Hindlimb muscle (tissue), 1 donor: ENCODE results near the gene C10orf62. TPM values are rescaled to one million over a fixed set of nuclear protein-coding genes. Genes with fewer than 3 reads are reported as not detected.
A peak's percentile ranks its signal among the peaks of the same experiment; 100 is the strongest.
"Not testable (repeated sequence)": the region's sequence is repeated elsewhere in the genome, so short reads cannot be mapped to it uniquely, and the experiment has no call there.

ENCODE experiments used
- DNase-seq: peaks from one replicate; pipeline ENCODE4 v3.0.0-alpha.2; 2013
- polyA plus RNA-seq: library from polyadenylated mRNA; unstranded; fragments of 120-200 nt; gene quantifications from one replicate; pipeline ENCODE4 v1.2.1, GENCODE V29; 2013; ENCODE audit not compliant: insufficient read length

C10orf62 gene
- not detected for polyA plus RNA-seq

- no peak for DNase-seq
Measured at GRCh38 chr10:97589479-97589878, at the start of gene C10orf62. C10orf62 (plus strand) TSS chr10:97589721; CDS start chr10:97589898, 177 bp downstream.

GRCh38 chr10:97540669-97541500 is 48.6 kb upstream of the C10orf62 start:
- DNase-seq, result no peak

GRCh38 chr10:97542169-97543024 is 47.1 kb upstream of the C10orf62 start:
- peak; percentile 92 for DNase-seq

GRCh38 chr10:97543025-97543546 is 46.4 kb upstream of the C10orf62 start:
- DNase-seq, result peak; percentile 70

- DNase-seq, result no peak
Measured at GRCh38 chr10:97546456-97547270, 42.9 kb upstream of the C10orf62 start.

GRCh38 chr10:97547271-97547600 is 42.3 kb upstream of the C10orf62 start:
- DNase-seq, result no peak

- peak; percentile 61 for DNase-seq
Measured at GRCh38 chr10:97547962-97548361, 41.6 kb upstream of the C10orf62 start.

GRCh38 chr10:97548828-97549455 is 40.6 kb upstream of the C10orf62 start:
- DNase-seq, result no peak

- no peak for DNase-seq
Measured at GRCh38 chr10:97549587-97550322, 39.8 kb upstream of the C10orf62 start.

DNA sequence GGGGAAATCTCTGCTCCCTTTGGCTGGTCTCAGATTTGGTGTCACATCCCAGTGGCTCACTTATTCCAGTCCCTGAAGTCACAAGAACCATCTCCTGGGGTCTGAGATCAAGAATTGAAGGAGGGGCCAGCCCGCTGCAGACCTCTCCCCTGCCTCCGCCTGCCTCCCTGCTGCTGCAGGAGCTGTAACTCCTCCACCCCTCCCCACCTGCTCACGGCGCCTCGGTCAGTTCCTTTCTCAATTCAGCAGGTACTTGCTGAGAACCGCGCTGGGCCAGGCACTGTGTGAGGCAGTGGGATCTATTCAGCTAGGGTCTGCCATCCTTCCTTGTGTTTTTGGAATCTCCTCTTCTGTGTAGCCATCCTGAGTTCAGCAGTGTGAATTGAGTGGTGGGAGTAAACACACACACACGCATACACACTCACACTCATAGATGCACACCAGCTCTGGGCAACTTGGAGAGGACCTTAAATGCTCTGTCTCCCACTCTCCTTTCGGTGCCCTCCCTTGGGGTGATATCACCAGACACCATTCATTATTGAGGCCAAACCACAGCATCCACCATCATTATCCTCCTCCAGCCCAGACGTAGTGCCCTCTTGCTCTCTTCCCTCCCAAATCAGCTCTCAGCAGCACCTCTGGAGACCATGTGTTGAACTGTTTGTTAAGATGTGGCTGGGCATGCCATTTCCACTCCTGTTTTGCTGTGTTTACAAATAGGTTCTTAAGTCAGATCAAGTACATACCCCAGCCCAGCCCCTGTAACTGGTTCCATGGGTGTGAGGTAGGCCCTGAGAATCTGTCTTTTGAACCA is 39.0 kb upstream of the C10orf62 start:
- no peak for DNase-seq

- DNase-seq, result no peak
Measured at GRCh38 chr10:97551271-97551670, 38.2 kb upstream of the C10orf62 start.

DNA sequence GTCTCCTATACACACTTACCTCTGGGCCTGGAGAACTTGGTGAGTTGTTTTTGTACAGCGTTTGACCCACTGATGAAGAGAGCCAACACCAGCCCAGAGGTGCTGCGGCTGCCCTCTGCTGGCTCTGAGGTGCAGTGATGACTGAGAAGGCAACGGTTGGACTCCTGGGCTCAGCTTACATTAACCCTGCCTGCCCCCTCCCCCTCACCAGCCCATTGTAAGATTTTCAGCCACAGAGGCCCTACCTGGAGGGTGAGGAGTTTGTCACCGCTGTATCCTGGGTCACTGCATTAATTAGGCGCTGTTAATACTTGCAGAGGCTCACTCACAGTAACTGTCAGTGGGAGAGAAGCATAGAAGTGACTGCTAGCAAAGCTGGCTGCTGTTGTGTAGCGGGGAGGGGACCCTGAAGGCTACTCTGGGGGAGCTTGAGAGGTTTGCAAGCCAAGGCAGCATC is 35.9 kb upstream of the C10orf62 start:
- DNase-seq, result peak; percentile 63

DNA sequence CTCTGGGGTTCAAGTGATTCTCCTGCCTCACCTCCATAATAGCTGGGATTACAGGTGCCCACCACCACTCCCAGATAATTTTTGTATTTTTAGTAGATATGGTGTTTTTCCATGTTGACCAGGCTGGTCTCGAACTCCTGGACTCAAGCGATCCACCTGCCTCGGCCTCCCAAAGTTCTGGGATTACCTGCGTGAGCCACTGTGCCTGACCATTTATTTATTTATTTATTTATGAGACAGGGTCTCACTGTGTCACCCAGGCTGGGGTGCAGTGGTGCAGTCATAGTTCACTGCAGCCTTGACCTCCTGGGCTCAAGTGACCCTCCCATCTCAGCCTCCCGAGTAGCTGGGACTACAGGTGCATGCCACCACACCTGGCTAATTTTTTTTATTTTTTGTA is 35.2 kb upstream of the C10orf62 start:
- not testable (repeated sequence) for DNase-seq

DNA sequence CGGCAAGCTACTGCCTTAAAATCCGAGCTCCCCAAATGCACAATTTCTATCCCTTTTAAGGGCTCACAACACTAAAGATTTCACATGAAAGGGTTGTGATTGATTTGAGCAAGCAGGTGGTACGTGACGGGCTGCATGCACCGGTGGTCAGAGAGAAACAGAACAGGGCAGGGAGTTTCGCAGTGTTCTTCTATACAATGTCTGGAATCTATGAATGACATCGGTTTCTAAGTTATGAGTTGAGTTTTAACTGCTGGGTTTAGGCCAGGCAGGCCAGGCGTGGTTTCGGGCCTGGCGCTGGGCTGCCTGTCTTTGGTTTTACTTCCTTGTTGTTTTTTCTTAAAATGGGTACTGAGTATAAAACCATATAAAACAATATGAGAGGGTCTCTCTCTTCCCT is 34.0 kb upstream of the C10orf62 start:
- not testable (repeated sequence) for DNase-seq

DNA sequence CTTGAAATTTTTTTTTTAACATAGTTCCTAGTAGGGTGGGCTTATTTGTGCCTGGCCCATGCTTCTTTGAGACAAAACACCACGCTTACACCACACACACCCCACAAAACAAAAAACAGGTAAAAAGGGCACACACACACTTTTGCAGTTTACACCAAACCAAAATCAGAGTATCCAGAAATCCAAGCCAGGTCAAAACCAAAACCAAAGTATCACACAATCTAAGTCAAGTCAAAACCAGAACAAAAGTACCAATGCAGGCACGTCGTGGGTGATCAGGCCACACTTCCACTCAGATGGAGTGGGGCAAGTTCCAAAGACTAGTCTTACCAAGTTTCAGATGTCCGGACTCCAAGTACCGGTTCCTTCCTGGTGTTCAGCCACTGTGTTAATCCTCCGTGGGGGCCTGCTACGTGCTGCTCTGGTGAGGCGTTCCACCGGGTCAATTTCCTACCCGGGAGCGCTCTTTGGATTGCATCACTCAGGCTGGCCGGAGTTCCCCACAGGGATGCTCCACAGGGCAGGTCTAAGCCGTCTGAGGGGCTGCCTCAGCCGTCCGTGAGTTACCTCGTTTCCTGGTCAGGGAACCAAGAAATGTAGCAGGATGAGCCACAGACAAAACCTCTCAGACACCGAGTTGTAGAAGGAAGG is 28.7 kb upstream of the C10orf62 start:
- not testable (repeated sequence) for DNase-seq

GRCh38 chr10:97561386-97562077 is 28.0 kb upstream of the C10orf62 start:
- DNase-seq, result not testable (repeated sequence)

DNA sequence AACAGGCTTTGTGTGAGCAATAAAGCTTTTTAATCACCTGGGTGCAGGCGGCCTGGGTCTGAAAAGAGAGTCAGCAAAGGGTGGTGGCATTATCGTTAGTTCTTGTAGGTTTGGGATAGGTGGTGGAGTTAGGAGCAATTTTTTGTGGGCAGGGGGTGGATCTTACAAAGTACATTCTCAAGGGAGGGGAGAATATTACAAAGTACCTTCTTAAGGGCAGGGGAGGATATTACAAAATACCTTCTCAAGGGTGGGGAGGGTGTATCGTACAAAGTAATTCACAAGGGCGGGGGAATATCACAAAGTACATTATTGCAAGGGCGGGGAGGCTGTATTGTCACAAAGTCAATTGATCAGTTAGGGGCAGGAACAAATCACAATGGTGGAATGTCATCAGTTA is 27.2 kb upstream of the C10orf62 start:
- DNase-seq, result not testable (repeated sequence)

DNA sequence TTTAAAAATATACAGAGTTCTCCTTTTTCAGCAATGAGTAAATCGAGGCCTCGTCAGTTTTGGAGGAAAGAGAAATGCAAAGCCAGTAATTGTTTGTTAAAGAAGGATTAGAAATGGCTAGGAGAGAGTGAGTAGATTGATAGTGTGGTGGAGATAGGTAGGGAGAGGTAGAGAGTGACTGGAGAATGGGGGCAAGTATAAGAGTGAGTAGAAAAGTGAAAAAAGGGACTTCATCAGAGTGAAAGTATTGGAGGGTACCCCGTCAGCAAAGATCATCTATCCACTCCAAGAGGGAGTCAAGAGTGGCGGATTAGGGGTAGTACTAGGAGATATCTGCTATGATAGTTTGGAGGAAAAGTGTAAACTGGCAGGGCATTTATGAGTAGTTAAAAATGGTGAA is 26.2 kb upstream of the C10orf62 start:
- no peak for DNase-seq

- no peak for DNase-seq
Measured at GRCh38 chr10:97564776-97565175, 24.7 kb upstream of the C10orf62 start.
